Measurements from ENCODE around the gene TNS1.

Gene TNS1

DNA sequence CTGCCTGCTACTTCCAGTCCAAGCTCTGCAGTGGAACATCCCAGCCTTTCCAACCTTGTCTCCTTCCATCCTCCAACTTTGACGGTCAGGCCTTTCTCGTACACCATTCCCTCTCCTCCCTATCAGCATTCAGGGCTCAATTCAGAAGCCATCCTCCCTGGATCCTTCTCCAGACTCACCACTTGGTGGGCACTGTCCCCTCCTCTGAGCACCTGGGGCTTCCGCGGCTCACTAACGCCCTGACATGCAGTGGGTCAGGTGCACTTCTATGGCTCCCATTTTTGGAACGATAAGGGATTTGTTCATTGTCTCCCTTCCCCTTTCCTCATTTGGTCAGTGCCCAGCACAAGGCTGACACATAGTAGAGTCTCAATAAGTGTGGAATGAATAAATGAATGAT is 56.7 kb downstream of the TNS1 start:
- TF ChIP-seq CTCF (IDR thresholded peaks at IDR 0.05; ENCODE audit: extremely low read depth, missing control alignments): no peak
- no peak for DNase-seq (ENCODE audit: low spot score)

DNA sequence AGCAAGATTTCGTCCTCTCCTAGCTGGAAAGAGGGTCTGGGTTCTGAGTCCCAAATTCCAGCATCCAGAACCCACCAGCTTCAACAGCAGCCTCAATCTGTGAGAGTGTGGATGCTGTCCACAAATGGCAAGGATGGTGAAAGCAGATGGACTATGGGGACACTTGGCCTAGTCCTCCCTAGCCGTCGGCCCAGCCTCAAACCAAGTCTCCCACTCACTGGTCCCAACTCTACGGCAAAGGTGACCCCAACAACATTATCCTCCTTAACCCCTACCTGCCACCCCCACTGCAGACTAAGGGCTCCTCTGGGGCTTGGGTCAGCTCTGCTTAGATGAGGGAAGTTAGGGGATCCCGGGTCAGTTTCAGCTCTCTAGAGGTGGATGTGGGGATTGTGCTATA is 57.3 kb downstream of the TNS1 start:
- no peak for TF ChIP-seq CTCF (IDR thresholded peaks at IDR 0.05; ENCODE audit: extremely low read depth, missing control alignments)
- DNase-seq (ENCODE audit: low spot score): no peak

- TF ChIP-seq CTCF (IDR thresholded peaks at IDR 0.05; ENCODE audit: extremely low read depth, missing control alignments): no peak
- DNase-seq (ENCODE audit: low spot score): no peak
These were observed 57.9 kb downstream of the TNS1 start for GRCh38 chr2:217944923-217945322.

- DNase-seq (ENCODE audit: low spot score): no peak
- no peak for TF ChIP-seq CTCF (IDR thresholded peaks at IDR 0.05; ENCODE audit: extremely low read depth, missing control alignments)
These were observed 58.4 kb downstream of the TNS1 start for GRCh38 chr2:217944366-217944765.

DNA sequence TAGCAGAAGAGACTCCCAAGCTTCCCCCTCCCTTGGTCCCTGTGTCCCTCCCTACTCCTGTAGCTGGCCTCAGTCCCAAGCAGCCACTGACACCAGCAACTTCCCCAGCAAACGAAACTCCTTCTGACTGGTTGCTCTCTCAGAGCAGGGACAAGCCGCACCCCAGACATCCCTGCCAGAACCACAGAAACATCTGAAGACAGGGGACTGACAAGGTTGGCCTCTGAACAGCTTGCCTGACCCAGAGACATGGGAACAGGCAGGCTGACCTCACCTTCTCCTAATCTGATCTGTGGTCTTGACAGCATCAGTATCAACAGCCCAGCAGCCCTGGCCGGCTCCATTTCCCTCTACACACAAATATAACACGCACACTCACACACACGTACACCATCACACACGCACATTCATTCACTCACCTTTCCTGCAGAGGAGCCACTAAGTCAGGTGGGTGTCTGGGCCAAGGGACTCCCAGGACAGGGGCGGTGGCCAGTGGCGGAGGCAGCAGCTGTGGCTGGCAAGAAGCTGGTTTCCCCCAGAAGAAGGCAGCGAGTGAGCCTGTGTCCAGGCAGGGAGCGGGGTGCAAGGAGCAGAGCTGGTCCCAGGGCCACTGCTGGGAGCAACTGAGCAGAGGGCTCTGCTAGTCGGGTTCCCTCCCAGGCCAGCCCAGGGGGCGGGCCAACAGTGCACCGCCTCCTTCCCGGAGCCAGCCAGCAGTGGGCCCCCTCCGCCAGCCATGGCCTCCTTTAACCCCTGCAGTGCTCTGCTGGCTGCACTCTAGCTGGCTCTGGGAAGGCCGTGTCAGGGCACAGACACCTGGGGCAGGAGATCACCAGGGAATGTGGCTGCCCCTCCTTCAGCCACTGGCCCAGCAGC is 59.1 kb downstream of the TNS1 start:
- no peak for DNase-seq (ENCODE audit: low spot score)
- TF ChIP-seq CTCF (IDR thresholded peaks at IDR 0.05; ENCODE audit: extremely low read depth, missing control alignments): no peak

DNA sequence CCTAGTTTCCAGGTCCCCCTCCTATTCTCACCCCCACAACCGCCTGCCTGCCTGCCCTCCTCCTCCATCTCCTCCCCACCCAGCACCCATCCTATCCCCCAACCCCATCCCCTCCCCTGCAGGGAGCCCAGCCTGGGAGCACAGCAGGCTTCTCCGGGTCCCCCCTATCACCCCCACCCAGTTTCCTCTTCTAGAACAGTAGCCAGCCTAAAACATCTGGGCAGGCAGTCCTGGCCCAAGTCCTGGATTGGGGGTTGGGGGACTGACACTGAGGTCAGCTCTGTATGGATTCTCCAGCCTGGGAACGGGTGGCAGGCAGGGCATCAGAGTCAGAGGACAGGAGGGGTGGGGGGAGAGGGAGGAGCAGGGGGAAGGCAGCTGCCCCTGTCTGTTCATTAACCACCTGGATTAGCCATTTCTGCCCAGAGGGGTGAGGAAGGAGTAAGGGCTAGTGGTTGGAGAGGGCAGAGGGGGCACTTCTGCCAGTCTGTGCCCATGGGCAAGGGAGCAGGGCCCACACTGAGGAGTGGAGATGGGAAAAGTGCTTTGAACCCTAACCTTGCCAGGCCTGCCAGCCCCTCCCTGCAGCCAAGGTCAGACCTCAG is 60.0 kb downstream of the TNS1 start:
- no peak for TF ChIP-seq CTCF (IDR thresholded peaks at IDR 0.05; ENCODE audit: extremely low read depth, missing control alignments)
- DNase-seq (ENCODE audit: low spot score): no peak

DNA sequence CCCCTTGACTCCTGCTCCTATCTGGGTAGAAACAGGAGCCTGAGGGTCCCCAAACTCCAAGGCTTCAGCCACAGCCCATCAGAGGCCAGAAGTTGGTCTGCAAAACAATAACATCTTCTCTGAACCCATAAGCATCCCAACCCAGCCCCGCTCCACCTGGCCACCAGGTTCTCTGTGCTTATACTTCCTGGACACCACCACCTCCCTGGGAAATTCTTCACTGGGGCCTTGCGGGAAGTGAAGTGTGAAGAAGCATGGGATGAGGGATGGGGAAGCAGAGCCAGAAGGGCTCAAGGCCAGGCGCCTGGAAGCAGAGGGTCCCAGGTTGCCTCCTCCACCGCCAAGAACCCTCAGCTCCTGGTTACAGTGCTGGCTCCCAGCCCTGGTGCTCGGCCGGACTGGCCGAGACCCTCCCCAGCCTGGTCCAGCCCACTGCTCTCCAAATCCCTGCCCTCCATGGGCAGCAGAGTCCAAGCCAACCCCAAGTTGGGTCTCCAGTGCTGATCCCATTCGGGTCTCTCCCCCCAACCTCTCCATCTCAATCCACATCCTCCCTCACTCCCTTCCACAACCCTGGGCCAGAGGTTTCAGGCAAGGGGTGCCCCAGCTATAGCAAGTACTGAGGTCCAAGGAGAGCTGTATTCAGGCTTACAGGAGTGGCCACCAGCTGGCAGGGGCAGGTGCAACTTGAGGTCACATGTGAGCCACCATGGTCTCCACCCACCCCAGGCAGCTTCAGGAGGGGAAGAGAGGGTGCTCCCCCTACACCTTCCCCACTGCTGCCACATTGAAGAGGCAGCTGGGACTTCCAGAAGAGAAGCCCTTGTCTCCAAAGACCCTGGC is 60.7 kb downstream of the TNS1 start:
- no peak for TF ChIP-seq CTCF (IDR thresholded peaks at IDR 0.05; ENCODE audit: extremely low read depth, missing control alignments)
- DNase-seq (ENCODE audit: low spot score): no peak
